Mesendoderm (in vitro differentiated cells): ENCODE measurements around the gene NEUROD2.

Source experiments
- DNase-seq: peaks from one replicate; pipeline ENCODE4 v3.0.0; 2013
- H2AK5ac ChIP-seq: 2 replicates; pipeline ENCODE4 v1.6.1; 2013; ENCODE audit warnings: low read length, inconsistent platforms
- H2BK120ac ChIP-seq: 2 replicates; pipeline ENCODE4 v1.6.1; 2013; ENCODE audit warnings: low read depth, mild to moderate bottlenecking, low read length, moderate library complexity, mixed read lengths
- H2BK15ac ChIP-seq: replicated peaks from 2 replicates; pipeline ENCODE4 v1.6.1; 2013; ENCODE audit warnings: low read depth, mild to moderate bottlenecking, moderate library complexity
- H2BK5ac ChIP-seq: 2 replicates; pipeline ENCODE4 v1.6.1; 2013; ENCODE audit warnings: low read length, inconsistent platforms
- H3K18ac ChIP-seq: 2 replicates; pipeline ENCODE4 v1.6.1; 2013; ENCODE audit warnings: mild to moderate bottlenecking, low read length, mixed read lengths
- H3K23ac ChIP-seq: one replicate; pipeline ENCODE4 v1.6.1; 2013; ENCODE audit warnings: low read length
- H3K27ac ChIP-seq: 2 replicates; pipeline ENCODE4 v1.5.1; 2013; ENCODE audit warnings: low read depth, mild to moderate bottlenecking, inconsistent platforms, low read length, moderate library complexity
- H3K27me3 ChIP-seq: 2 replicates; pipeline ENCODE4 v1.6.1; 2013; ENCODE audit warnings: low read length, control low read depth, mild to moderate bottlenecking, inconsistent platforms; ENCODE audit not compliant: insufficient read depth, poor library complexity
- H3K36me3 ChIP-seq: 2 replicates; pipeline ENCODE4 v1.6.1; 2013; ENCODE audit warnings: low read length, inconsistent platforms; ENCODE audit not compliant: control insufficient read depth, insufficient read depth
- H3K4ac ChIP-seq: one replicate; pipeline ENCODE4 v1.6.1; 2013; ENCODE audit warnings: low read depth, mild to moderate bottlenecking, low read length, moderate library complexity
- H3K4me1 ChIP-seq: 2 replicates; pipeline ENCODE4 v1.6.1; 2013; ENCODE audit warnings: low read depth, low read length, inconsistent platforms; ENCODE audit not compliant: control insufficient read depth
- H3K4me2 ChIP-seq: 2 replicates; pipeline ENCODE4 v1.6.1; 2013; ENCODE audit warnings: low read length
- H3K4me3 ChIP-seq: 2 replicates; pipeline ENCODE4 v1.5.1; 2013; ENCODE audit warnings: mild to moderate bottlenecking, low read length
- H3K56ac ChIP-seq: one replicate; pipeline ENCODE4 v1.6.1; 2013; ENCODE audit warnings: low read length
- H3K79me1 ChIP-seq: 2 replicates; pipeline ENCODE4 v1.6.1; 2013; ENCODE audit warnings: low read length, inconsistent platforms
- H3K79me2 ChIP-seq: 2 replicates; pipeline ENCODE4 v1.6.1; 2013; ENCODE audit warnings: mild to moderate bottlenecking, low read length; ENCODE audit not compliant: control insufficient read depth, insufficient read depth
- H3K9ac ChIP-seq: 2 replicates; pipeline ENCODE4 v1.6.1; 2013; ENCODE audit warnings: low read length, inconsistent platforms
- H4K5ac ChIP-seq: one replicate; pipeline ENCODE4 v1.6.1; 2013; ENCODE audit warnings: low read length
- H4K8ac ChIP-seq: one replicate; pipeline ENCODE4 v1.6.1; 2013; ENCODE audit warnings: low read depth, mild to moderate bottlenecking, control low read depth, low read length, moderate library complexity
- WGBS: extraction: QIAGEN DNeasy Blood & Tissue Kit; methylation state at CpG from one replicate; pipeline ENCODE4 v1.1.7; 2013; ENCODE audit warnings: low lambda C conversion rate, missing lambda C conversion rate; ENCODE audit not compliant: insufficient coverage; ENCODE audit errors: extremely low coverage; 5-methylcytosine and 5-hydroxymethylcytosine counted together

NEUROD2 gene

GRCh38 chr17:39634384-39634871 lies 26.7 kb upstream of the NEUROD2 start:
- Histone ChIP-seq H3K56ac (peak overlapping the region; percentile 69), H3K27me3 (no peaks in the 10 kb centered on the region), H3K4me1 (peaks cover 18% of the 10 kb centered on the region), H3K36me3 (no peaks in the 10 kb centered on the region), H3K9ac (peak overlapping the region; percentile 21), H3K4me3 (no peak overlapping the region), H3K27ac (no peak overlapping the region), H3K79me1 (peaks cover 6% of the 10 kb centered on the region), H4K5ac (no peak overlapping the region), H3K18ac (no peak overlapping the region), H3K23ac (no peak overlapping the region), H2AK5ac (no peak overlapping the region), H4K8ac (no peak overlapping the region), H3K4me2 (no peak overlapping the region), H2BK120ac (no peak overlapping the region), H2BK15ac (no peak overlapping the region), H3K79me2 (peaks cover 7% of the 10 kb centered on the region), H3K4ac (no peak overlapping the region), H2BK5ac (no peak overlapping the region)
- no CpG with 5 or more reads among the region's 2 CpGs for WGBS
- peak; percentile 64 for DNase-seq

- Histone ChIP-seq H4K5ac (no peak overlapping the region), H3K4me2 (no peak overlapping the region), H3K4ac (no peak overlapping the region), H3K18ac (no peak overlapping the region), H3K36me3 (no peaks in the 10 kb centered on the region), H3K56ac (no peak overlapping the region), H2BK5ac (no peak overlapping the region), H3K27ac (no peak overlapping the region), H3K4me3 (no peak overlapping the region), H3K4me1 (peaks cover 18% of the 10 kb centered on the region), H4K8ac (no peak overlapping the region), H3K79me2 (peaks cover 5% of the 10 kb centered on the region), H2AK5ac (no peak overlapping the region), H3K23ac (no peak overlapping the region), H3K79me1 (peaks cover 6% of the 10 kb centered on the region), H2BK120ac (no peak overlapping the region), H3K27me3 (no peaks in the 10 kb centered on the region), H3K9ac (no peak overlapping the region), H2BK15ac (no peak overlapping the region)
- DNase-seq = no peak
- WGBS = no CpG with 5 or more reads among the region's 8 CpGs
Observed at GRCh38 chr17:39633570-39634183, 26.0 kb upstream of the NEUROD2 start.

DNA sequence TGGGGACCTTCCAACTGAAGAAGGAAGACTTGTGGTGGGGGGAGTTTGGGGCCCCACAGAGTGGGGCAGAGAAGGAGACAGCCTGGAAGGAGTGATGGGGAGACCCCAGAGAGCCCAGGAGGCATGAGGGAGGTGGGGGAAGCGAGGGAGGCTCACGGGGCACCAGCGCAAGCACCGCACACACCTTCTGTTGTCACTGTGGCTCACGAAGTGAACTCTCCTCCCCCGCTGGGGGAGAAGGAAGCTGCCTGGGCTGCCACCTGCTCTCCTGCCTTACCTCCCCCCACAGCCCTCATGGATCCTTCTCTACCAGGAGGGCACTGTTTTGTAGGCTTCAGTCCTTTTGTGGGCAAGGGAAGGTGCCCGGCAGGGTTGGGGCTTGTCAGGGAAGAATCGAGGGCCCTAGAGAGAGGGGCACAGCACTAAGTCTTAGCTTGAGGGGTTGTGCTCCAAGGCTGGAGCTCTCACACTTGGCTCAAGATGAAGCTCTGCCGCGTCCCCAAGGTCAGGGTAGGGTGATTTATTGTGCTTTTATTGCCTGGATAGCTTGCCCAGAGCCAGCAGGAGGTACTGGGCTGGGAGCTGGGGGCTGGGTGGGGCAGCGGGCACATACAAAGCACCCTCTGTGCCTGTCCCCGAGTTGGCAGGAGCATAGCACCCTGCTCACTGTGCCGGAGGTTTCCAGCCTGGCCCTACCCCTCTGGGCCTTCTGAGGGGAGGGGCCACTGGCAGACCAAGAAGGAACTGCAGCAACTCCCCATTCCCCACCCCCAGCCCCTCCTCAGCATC lies 24.6 kb upstream of the NEUROD2 start:
- Histone ChIP-seq H3K56ac (peak overlapping the region; percentile 76), H4K8ac (no peak overlapping the region), H3K27ac (no peak overlapping the region), H3K9ac (no peak overlapping the region), H3K4ac (no peak overlapping the region), H3K23ac (peak overlapping the region; percentile 8), H2BK5ac (no peak overlapping the region), H2BK120ac (no peak overlapping the region), H2BK15ac (no peak overlapping the region), H3K18ac (no peak overlapping the region), H3K4me1 (peaks cover 14% of the 10 kb centered on the region), H3K4me3 (no peak overlapping the region), H4K5ac (no peak overlapping the region), H3K36me3 (no peaks in the 10 kb centered on the region), H2AK5ac (peak overlapping the region; percentile 78), H3K27me3 (no peaks in the 10 kb centered on the region), H3K4me2 (no peak overlapping the region), H3K79me1 (no peaks in the 10 kb centered on the region), H3K79me2 (no peaks in the 10 kb centered on the region)
- no peak for DNase-seq
- WGBS = no CpG with 5 or more reads among the region's 13 CpGs

- Histone ChIP-seq H3K56ac (peak overlapping the region; percentile 76), H3K36me3 (no peaks in the 10 kb centered on the region), H3K4ac (peak overlapping the region; percentile 28), H4K5ac (no peak overlapping the region), H3K23ac (no peak overlapping the region), H4K8ac (no peak overlapping the region), H3K27me3 (no peaks in the 10 kb centered on the region), H3K79me2 (no peaks in the 10 kb centered on the region), H3K4me2 (no peak overlapping the region), H3K4me3 (no peak overlapping the region), H3K79me1 (no peaks in the 10 kb centered on the region), H2BK15ac (no peak overlapping the region), H3K9ac (peak overlapping the region; percentile 37), H3K18ac (peak overlapping the region; percentile 8), H2BK5ac (peak overlapping the region; percentile 74), H2BK120ac (no peak overlapping the region), H3K4me1 (peaks cover 11% of the 10 kb centered on the region), H2AK5ac (peak overlapping the region; percentile 78), H3K27ac (peak overlapping the region; percentile 20)
- WGBS = no CpG with 5 or more reads among the region's 6 CpGs
- peak; percentile 90 for DNase-seq
Observed at GRCh38 chr17:39631403-39631802, 23.7 kb upstream of the NEUROD2 start.

- Histone ChIP-seq H3K4me1 (peaks cover 8% of the 10 kb centered on the region), H3K18ac (no peak overlapping the region), H2BK120ac (no peak overlapping the region), H3K56ac (no peak overlapping the region), H3K27ac (no peak overlapping the region), H3K4me2 (no peak overlapping the region), H3K9ac (no peak overlapping the region), H4K8ac (no peak overlapping the region), H3K36me3 (no peaks in the 10 kb centered on the region), H3K23ac (peak overlapping the region; percentile 45), H2AK5ac (no peak overlapping the region), H3K27me3 (no peaks in the 10 kb centered on the region), H4K5ac (no peak overlapping the region), H3K4ac (no peak overlapping the region), H3K79me1 (no peaks in the 10 kb centered on the region), H3K79me2 (no peaks in the 10 kb centered on the region), H3K4me3 (no peak overlapping the region), H2BK5ac (no peak overlapping the region), H2BK15ac (no peak overlapping the region)
- DNase-seq = no peak
- WGBS = no CpG with 5 or more reads among the region's 12 CpGs
Observed at GRCh38 chr17:39629898-39630297, 22.2 kb upstream of the NEUROD2 start.
